Motor neuron (in vitro differentiated cells): ENCODE measurements around the gene PRKAA2. TPM values are rescaled to one million over a fixed set of nuclear protein-coding genes. Genes with fewer than 3 reads are reported as not detected.
"Not testable (repeated sequence)": the region's sequence is repeated elsewhere in the genome, so short reads cannot be mapped to it uniquely, and the experiment has no call there.

ENCODE experiments used
- ATAC-seq, 8 experiments: fragments of 200-7000 bp; cut with Tn5 transposase; replicated peaks in 6 of 8; 2 replicates each; pipeline ENCODE4 v1.8.0; 2021; ENCODE audit warnings: mild to moderate bottlenecking in 8 of 8, moderate library complexity in 8 of 8
- H3K27ac ChIP-seq, 2 donors: fragments of 250-450 bp; sonication (Bioruptor Pico); 2 replicates each; pipeline ENCODE4 v1.9.0; 2021; ENCODE audit warnings: antibody characterized with exemption in 2 of 2, mild to moderate bottlenecking in 2 of 2, moderate library complexity in 1 of 2
- H3K4me1 ChIP-seq, 2 donors: fragments of 250-450 bp; sonication (Bioruptor Pico); replicated peaks in 1 of 2; 2 replicates each; pipeline ENCODE4 v1.6.1; 2021; ENCODE audit warnings: antibody characterized with exemption in 2 of 2, mild to moderate bottlenecking in 2 of 2, moderate library complexity in 1 of 2
- H3K4me3 ChIP-seq, 5 donors: fragments of 250-450 bp; sonication (Bioruptor Pico); 2 replicates each; pipeline ENCODE4 v1.9.0; 2021; ENCODE audit warnings: antibody characterized with exemption in 5 of 5, mild to moderate bottlenecking in 5 of 5, moderate library complexity in 4 of 5
- WGBS, 10 experiments: fragments of 450-650 bp; shearing (Covaris generic); methylation state at CpG; one replicate each; pipeline ENCODE4 v1.0.0; 2022; 5-methylcytosine and 5-hydroxymethylcytosine counted together
- in situ Hi-C, 9 experiments: fragments of 400-800 bp; cut with MboI; loops; one replicate each; pipeline ENCODE4 v1.15.0; 2021; ENCODE audit warnings: low sequenced_read_pairs in 9 of 9, low pct_unique_long_range_greater_than_20kb in 2 of 9; ENCODE audit not compliant: unreplicated experiment in 9 of 9
- total RNA-seq, 8 experiments: library from RNA; unstranded; fragments of 300-600 nt; gene quantifications; 2 replicates each; pipeline versions ENCODE4 v1.2.3 to v1.2.4, GENCODE V29; 2022

PRKAA2 gene
- 10 to 100 TPM in 4 of 8 experiments, 1 to 10 TPM in 4; 3.5 to 14.3 (median 9.9) TPM for total RNA-seq

DNA sequence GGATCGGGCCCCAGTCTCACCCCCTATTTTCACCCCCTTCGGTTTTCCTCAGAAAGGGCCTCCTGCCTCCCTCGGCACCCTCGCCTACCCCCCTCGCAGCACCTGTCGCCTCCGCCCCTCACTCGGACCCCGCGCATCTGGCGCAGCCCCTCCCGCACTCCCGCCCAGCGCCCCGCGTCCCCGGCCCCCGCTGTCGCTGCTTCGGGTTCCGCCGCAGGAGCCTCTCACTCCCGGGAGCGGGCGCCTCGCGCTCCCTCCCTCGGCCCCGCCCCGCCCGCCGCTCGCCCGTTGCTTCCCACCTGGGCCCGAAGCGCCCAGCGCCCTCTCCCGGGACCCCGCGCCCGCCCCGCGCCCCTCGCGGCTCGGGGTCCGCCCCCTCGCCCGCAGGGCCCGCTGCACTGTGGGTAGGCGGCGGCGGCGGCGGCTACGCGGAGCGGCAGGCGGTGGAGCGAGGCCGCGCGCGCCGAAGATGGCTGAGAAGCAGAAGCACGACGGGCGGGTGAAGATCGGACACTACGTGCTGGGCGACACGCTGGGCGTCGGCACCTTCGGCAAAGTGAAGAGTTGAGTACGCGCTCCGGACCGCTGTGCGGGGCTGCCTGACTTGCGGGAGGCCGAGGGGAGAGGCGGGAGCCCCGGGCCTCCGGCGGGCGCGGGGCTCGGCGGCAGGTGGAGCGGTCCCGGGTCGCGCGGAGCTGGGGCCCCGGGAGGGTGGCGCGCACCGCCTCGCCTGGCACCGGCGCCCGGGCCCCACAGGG is at the start of gene PRKAA2:
TSS of gene PRKAA2 (plus strand) at position 396 of the 758 bp plus-strand sequence. CDS start at position 470, 74 bp downstream.
- H3K4me3 ChIP-seq: peak within 1 kb of the TSS; percentile 58 to 97 (median 66)
- H3K27ac ChIP-seq: peak within 1 kb of the TSS; percentile 40 to 69
- peaks cover 11 to 12% of the 10 kb centered on the region in 2 donors for H3K4me1 ChIP-seq
- ATAC-seq: peak; percentile 81 to 95 (median 93)
- 0% methylated on average over 4 to 9 of the region's 103 CpGs; no CpG with 5 or more reads in 7 of the 10 experiments for WGBS, 10 experiments
- in situ Hi-C loops: no loop called here

GRCh38 chr1:56595397-56596191 is 49.5 kb upstream of the PRKAA2 start:
- H3K27ac ChIP-seq, ATAC-seq, H3K4me3 ChIP-seq, H3K4me1 ChIP-seq: not testable (repeated sequence)
- WGBS, 10 experiments: 83 to 100% (median 99%) methylated on average over 1 to 5 of the region's 5 CpGs
- in situ Hi-C loops: loop anchor here in 7 of 9 experiments (25.0 kb wide), 6 partner anchors 217 to 1658 kb away; partner anchors contain the start of gene FYB2 (in 1 of the 7)

DNA sequence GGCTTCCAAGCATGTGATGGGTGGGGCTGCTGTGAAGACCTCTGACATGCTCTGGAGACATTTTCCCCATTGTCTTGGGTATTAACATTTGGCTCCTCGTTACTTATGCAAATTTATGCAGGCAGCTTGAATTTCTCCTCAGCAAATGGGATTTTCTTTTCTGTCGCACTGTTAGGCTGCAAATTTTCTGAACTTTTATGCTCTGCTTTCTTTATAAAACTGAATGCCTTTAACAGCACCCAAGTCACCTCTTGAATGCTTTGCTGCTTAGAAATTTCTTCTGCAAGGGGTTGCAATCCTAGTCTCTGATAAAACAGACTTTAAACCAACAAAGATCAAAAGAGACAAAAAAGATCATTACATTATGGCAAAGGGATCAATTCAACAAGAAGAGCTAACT is 35.0 kb upstream of the PRKAA2 start:
- H3K27ac ChIP-seq, H3K4me1 ChIP-seq, H3K4me3 ChIP-seq, ATAC-seq, in situ Hi-C loops: not testable (repeated sequence)
- 0 to 61% (median 35%) methylated on average over 1 to 2 of the region's 2 CpGs; no CpG with 5 or more reads in 1 of the 10 experiments for WGBS, 10 experiments

GRCh38 chr1:56610770-56611169 is 34.3 kb upstream of the PRKAA2 start:
- ATAC-seq, H3K4me3 ChIP-seq, H3K27ac ChIP-seq, H3K4me1 ChIP-seq, in situ Hi-C loops: not testable (repeated sequence)
- WGBS, 10 experiments: 58 to 96% (median 84%) methylated on average over 3 to 6 of the region's 6 CpGs; no CpG with 5 or more reads in 1 of the 10 experiments

GRCh38 chr1:56617141-56617540 is 28.0 kb upstream of the PRKAA2 start:
- no peaks in the 10 kb centered on the region for H3K4me1 ChIP-seq
- H3K27ac ChIP-seq: no peak overlapping the region
- ATAC-seq: peak; percentile 88 to 100 (median 96)
- H3K4me3 ChIP-seq: no peak overlapping the region
- 0 to 46% (median 17%) methylated on average over 1 to 2 of the region's 2 CpGs; no CpG with 5 or more reads in 1 of the 10 experiments for WGBS, 10 experiments
- in situ Hi-C loops: no loop called here

DNA sequence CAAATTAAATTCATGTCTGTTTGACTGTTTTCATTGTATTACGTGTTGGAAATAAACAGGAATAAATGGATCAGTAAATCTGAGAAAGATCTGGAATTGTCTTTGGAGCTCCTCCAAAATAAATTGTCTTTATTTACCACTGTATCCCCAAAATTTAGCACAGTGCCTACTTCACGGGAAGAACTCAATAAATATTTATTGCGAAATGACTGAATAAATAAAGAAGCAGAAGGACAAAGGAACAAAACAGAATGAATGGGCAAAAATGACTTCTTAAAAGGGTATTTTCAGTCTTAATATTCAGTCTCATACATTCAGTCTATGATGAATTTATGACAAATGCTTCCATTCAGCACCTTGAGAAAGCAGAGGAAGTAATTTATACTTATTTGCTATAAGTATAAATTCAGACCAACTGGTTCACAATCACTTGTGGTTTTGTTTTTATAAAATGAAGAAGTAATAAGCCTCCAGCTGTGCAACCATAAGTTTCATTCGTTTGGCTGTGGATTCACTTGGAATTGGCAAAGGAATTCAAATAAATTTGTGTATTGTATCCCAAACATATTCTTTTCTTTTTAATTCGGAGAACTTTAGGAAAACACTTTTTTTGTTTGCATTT is 19.2 kb upstream of the PRKAA2 start:
- in situ Hi-C loops: no loop called here
- Histone ChIP-seq H3K27ac (no peak overlapping the region), H3K4me1 (no peaks in the 10 kb centered on the region), H3K4me3 (no peak overlapping the region)
- WGBS, 10 experiments: 37 to 79% (median 68%) methylated on average over 2 to 5 of the region's 5 CpGs
- ATAC-seq: no peak

DNA sequence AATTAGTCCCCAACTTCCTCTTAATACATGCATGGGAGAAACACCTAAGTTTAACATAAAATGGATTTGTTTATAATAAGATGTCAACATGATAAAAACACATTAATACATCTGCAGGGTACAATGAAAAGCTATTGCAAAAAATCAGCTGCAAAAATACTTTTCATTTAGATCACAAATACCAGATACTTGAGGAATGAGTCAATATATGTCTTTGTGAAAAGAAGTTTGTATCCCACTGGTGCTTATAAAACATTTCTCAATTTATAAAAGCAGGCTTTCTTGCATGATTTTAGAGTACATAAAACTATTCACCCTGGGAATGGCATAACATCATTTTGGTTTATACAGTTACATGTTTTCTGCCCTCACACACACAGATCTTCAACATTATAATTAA is 18.6 kb upstream of the PRKAA2 start:
- Histone ChIP-seq H3K4me3 (no peak overlapping the region), H3K27ac (no peak overlapping the region), H3K4me1 (no peaks in the 10 kb centered on the region)
- ATAC-seq: no peak
- in situ Hi-C loops: no loop called here

- 28 to 96% (median 76%) methylated on average over 1 to 3 of the region's 3 CpGs for WGBS, 10 experiments
- no peak overlapping the region for H3K4me3 ChIP-seq
- in situ Hi-C loops: no loop called here
- no peaks in the 10 kb centered on the region for H3K4me1 ChIP-seq
- no peak for ATAC-seq
- H3K27ac ChIP-seq: no peak overlapping the region
Measured at GRCh38 chr1:56627019-56627635, 18.0 kb upstream of the PRKAA2 start.

- 67 to 100% (median 79%) methylated on average over 2 to 3 of the region's 3 CpGs; no CpG with 5 or more reads in 2 of the 10 experiments for WGBS, 10 experiments
- no peaks in the 10 kb centered on the region for H3K4me1 ChIP-seq
- in situ Hi-C loops: no loop called here
Measured at GRCh38 chr1:56627636-56628039, 17.5 kb upstream of the PRKAA2 start.

DNA sequence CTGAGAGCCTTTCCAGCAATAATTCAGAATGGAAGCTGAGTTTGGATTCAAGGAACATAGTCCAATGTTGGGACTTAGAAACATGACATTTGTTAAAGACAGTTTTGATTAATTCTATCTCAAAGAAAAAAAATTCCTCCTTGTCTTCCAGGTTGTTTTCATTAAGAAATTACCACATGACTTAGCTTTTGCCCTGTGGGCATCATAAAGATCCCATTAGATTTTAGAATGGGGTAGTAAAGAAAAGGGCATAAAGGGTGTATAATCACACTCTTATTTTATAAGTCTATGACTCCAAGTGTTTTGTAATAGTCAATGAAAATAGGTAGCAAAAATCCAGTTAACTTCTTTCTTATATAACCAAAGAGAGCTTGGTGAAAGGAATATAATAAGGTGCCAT is 14.3 kb upstream of the PRKAA2 start:
- Histone ChIP-seq H3K4me3 (no peak overlapping the region), H3K4me1 (no peaks in the 10 kb centered on the region), H3K27ac (no peak overlapping the region)
- in situ Hi-C loops: no loop called here
- ATAC-seq: no peak

More at GRCh38 chr1:56627636-56628039, 17.5 kb upstream of the PRKAA2 start:
- Histone ChIP-seq H3K4me3 (no peak overlapping the region), H3K27ac (no peak overlapping the region)
- ATAC-seq: peak in 2 of 8 experiments; percentile 13 to 41

- no peaks in the 10 kb centered on the region for H3K4me1 ChIP-seq
- peak in 1 of 8 experiments; percentile 42 for ATAC-seq
- H3K4me3 ChIP-seq: no peak overlapping the region
- no peak overlapping the region for H3K27ac ChIP-seq
- WGBS, 10 experiments: 44 to 100% (median 84%) methylated on average over 1 to 2 of the region's 2 CpGs; no CpG with 5 or more reads in 2 of the 10 experiments
- in situ Hi-C loops: no loop called here
Measured at GRCh38 chr1:56631901-56632300, 13.2 kb upstream of the PRKAA2 start.

GRCh38 chr1:56634981-56635380 is 10.1 kb upstream of the PRKAA2 start:
- WGBS, 10 experiments: 35 to 100% (median 88%) methylated on average over 2 to 3 of the region's 3 CpGs; no CpG with 5 or more reads in 2 of the 10 experiments
- Histone ChIP-seq H3K4me3 (no peak overlapping the region), H3K27ac (no peak overlapping the region), H3K4me1 (no peaks in the 10 kb centered on the region)
- ATAC-seq: no peak
- in situ Hi-C loops: no loop called here
